Chondrocyte (in vitro differentiated cells): ENCODE data around the gene CEP164. TPM values are rescaled to one million over a fixed set of nuclear protein-coding genes. Genes with fewer than 3 reads are reported as not detected.
A peak's percentile ranks its signal among the peaks of the same experiment; 100 is the strongest.

Experiments used
- DNase-seq: peaks from one replicate; pipeline ENCODE4 v3.0.0; 2021; ENCODE audit warnings: mixed read lengths, low spot score
- H3K27ac Mint-ChIP-seq: one replicate; pipeline ENCODE4 v1.8.0; 2021; ENCODE audit warnings: mild to moderate bottlenecking, moderate library complexity, mixed read lengths; ENCODE audit not compliant: unreplicated experiment
- H3K27me3 Mint-ChIP-seq: 2 replicates; pipeline ENCODE4 v1.8.0; 2021; ENCODE audit warnings: low read depth, mixed read lengths
- H3K36me3 Mint-ChIP-seq: 2 replicates; pipeline ENCODE4 v1.8.0; 2021; ENCODE audit warnings: low read depth, mixed read lengths
- H3K4me1 Mint-ChIP-seq: 2 replicates; pipeline ENCODE4 v1.8.0; 2021; ENCODE audit warnings: low read depth, mild to moderate bottlenecking, mixed read lengths
- H3K4me3 Mint-ChIP-seq: one replicate; pipeline ENCODE4 v1.8.0; 2021; ENCODE audit warnings: mild to moderate bottlenecking, moderate library complexity, mixed read lengths; ENCODE audit not compliant: unreplicated experiment
- H3K9me3 Mint-ChIP-seq: 2 replicates; pipeline ENCODE4 v1.8.0; 2021; ENCODE audit warnings: low read depth, mixed read lengths
- total RNA-seq: library from RNA; stranded (reverse); gene quantifications from 3 replicates; pipeline ENCODE4 v1.2.1, GENCODE V29; 2021
- TF ChIP-seq, protein P1 (sequence below): fragments of 200-600 bp; sonication (generic); IDR thresholded peaks from 2 replicates; pipeline ENCODE4 v1.5.0; 2021; ENCODE audit warnings: antibody characterized with exemption, mild to moderate bottlenecking, moderate library complexity

Gene CEP164
- total RNA-seq, 1 donor from 2014 or later: 29.2 TPM

DNA sequence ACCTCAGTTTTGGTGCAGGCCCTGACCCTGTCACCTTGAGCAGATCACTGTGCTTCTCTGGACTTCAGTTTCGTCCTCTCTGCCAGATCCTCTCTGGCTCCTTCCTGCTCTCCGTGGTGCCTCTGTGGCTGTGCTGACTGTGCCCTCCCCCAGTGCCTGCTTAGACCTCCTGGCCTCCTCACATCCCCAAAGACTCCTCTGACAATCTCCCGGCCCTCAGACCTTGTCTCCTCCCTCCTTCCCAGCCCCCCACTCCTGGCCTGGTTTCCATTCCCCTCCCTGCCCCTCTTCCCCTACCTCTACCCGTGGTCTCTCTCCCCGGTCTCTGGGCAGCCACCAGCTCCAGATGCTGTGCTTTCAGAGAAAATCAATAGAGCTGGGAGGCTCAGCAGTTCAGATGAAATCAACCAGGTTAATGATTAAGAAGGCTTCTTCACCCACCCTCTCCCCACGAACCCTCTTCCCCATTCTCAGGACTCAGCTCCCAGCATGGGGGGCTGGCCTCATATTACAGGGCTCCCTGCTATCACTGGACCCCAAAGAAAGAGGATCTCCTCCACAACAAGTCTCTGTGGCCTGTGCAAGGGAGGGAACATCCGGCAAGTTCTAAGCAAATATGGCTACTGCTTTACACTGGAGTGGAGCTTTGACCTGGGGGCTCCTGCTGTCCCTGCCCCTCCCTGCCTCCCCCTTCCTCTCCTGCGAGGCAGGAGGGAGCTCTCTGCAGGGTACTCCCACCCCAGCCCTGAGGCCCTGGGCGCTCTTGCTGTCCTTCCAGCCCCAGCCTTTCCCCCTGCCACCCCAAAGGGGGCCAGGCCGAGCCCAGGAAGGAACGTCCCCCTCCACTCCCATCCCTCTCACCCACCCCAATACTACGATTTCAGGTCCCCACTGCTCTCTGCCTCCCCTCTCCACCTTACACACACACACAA is 28.0 kb upstream of the CEP164 start:
- H3K27ac Mint-ChIP-seq: peak overlapping the region; percentile 30

DNA sequence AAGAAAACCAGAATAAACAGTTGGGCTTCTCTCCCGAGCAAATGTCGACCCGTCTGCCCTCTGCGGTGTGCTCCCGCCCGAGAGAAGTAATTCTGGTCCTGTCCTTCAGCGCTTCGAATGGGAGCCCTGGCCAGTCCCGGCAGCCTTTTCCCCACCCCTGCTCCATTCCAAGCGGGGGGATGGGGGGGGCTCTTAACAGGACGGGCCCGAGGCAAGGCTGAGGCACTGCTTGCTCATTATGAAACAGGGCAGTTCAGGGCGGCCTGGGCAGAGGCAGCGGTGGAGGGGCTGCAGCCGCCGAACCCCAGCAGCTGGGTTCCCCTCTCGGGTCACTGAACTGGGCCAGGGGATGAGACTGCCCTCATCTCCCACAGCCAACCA is 27.4 kb upstream of the CEP164 start:
- no peak for DNase-seq
- peaks cover 3% of the 10 kb centered on the region for H3K36me3 Mint-ChIP-seq
- H3K27me3 Mint-ChIP-seq: no peaks in the 10 kb centered on the region
- TF ChIP-seq, protein P1, sequence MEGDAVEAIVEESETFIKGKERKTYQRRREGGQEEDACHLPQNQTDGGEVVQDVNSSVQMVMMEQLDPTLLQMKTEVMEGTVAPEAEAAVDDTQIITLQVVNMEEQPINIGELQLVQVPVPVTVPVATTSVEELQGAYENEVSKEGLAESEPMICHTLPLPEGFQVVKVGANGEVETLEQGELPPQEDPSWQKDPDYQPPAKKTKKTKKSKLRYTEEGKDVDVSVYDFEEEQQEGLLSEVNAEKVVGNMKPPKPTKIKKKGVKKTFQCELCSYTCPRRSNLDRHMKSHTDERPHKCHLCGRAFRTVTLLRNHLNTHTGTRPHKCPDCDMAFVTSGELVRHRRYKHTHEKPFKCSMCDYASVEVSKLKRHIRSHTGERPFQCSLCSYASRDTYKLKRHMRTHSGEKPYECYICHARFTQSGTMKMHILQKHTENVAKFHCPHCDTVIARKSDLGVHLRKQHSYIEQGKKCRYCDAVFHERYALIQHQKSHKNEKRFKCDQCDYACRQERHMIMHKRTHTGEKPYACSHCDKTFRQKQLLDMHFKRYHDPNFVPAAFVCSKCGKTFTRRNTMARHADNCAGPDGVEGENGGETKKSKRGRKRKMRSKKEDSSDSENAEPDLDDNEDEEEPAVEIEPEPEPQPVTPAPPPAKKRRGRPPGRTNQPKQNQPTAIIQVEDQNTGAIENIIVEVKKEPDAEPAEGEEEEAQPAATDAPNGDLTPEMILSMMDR: no peak
- peak overlapping the region; percentile 30 for H3K27ac Mint-ChIP-seq
- H3K4me3 Mint-ChIP-seq: peak overlapping the region; percentile 15
- no peaks in the 10 kb centered on the region for H3K9me3 Mint-ChIP-seq
- H3K4me1 Mint-ChIP-seq: peaks cover 19% of the 10 kb centered on the region

More for the DNA sequence above, 28.0 kb upstream of the CEP164 start:
- no peak for DNase-seq
- H3K4me1 Mint-ChIP-seq: peaks cover 19% of the 10 kb centered on the region
- H3K4me3 Mint-ChIP-seq: peak overlapping the region; percentile 15
- no peaks in the 10 kb centered on the region for H3K27me3 Mint-ChIP-seq
- TF ChIP-seq, protein P1: no peak
- H3K36me3 Mint-ChIP-seq: peaks cover 6% of the 10 kb centered on the region
- H3K9me3 Mint-ChIP-seq: no peaks in the 10 kb centered on the region

DNA sequence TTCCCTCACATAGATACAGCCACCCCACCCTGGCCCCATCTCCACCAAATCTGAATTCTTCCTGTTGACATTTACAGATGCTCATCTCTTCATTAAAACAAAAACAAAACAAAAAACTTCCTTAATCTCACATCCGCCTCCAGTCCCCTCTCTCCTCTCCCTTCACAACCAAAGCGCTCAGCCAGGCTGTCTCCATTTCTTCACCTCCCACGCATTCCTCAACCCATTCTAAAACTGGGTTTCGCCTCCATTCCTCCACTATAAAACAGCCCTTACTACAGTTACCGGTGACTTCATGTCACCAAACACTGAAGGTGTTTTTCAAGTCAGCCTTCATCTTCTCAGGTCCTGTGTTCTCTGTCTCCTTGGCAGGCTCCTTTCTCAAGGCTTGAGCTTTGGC is 26.9 kb upstream of the CEP164 start:
- Mint-ChIP-seq H3K27me3 (no peaks in the 10 kb centered on the region), H3K27ac (peak overlapping the region; percentile 32), H3K36me3 (peaks cover 1% of the 10 kb centered on the region), H3K4me1 (peaks cover 19% of the 10 kb centered on the region), H3K9me3 (no peaks in the 10 kb centered on the region), H3K4me3 (no peak overlapping the region)
- no peak for DNase-seq
- TF ChIP-seq, protein P1: no peak

DNA sequence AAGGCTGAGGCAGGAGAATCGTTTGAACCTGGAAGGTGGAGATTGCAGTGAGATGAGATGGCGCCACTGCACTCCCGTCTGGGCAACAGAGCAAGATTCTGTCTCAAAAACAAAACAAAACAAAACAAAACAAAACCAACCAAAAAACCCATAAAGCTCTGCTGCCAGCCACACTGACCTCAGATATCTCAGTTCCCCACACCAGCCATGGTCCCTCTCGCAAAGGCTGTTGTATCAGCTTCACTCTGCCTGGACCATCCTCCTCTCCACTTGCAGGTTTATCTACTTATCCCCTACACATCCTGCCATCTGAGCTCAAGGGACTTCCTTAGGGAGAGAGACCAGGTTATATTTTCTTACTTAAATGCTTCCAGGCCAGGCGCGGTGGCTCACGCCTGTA is 25.4 kb upstream of the CEP164 start:
- Mint-ChIP-seq H3K27me3 (no peaks in the 10 kb centered on the region), H3K36me3 (no peaks in the 10 kb centered on the region), H3K27ac (no peak overlapping the region), H3K4me1 (peaks cover 19% of the 10 kb centered on the region), H3K4me3 (no peak overlapping the region), H3K9me3 (no peaks in the 10 kb centered on the region)
- TF ChIP-seq, protein P1: no peak
- no peak for DNase-seq

DNA sequence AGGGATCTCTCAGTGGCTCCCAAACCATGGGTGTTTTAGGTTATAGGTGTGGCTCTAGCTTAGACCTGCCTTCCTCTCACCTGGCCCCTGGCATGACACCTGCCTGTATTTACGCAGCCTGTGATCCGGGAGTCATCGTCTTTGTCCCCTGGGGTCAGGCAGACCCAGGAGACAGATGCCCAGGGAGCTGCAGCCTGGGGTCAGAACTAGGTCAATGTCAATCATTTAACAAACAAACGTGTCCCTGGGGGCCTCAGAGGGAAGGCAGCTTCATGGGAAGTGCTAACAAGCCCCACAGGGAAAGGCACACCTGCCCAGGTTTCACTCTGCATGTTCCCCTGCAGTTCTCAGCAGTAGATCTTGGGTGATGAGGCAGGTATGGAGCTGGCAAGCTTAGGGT is 24.6 kb upstream of the CEP164 start:
- no peak for DNase-seq
- Mint-ChIP-seq H3K4me3 (no peak overlapping the region), H3K36me3 (no peaks in the 10 kb centered on the region), H3K4me1 (peaks cover 20% of the 10 kb centered on the region), H3K27me3 (no peaks in the 10 kb centered on the region), H3K27ac (no peak overlapping the region), H3K9me3 (no peaks in the 10 kb centered on the region)
- TF ChIP-seq, protein P1: no peak
